HG02571 (cell line): Measurements from ENCODE around the gene SNX21.
"Not testable (repeated sequence)": the region's sequence is repeated elsewhere in the genome, so short reads cannot be mapped to it uniquely, and the experiment has no call there.

ENCODE experiments used
- ATAC-seq: cut with Tn5 transposase; IDR thresholded peaks from one replicate; pipeline ENCODE4 v1.9.1; 2021; ENCODE audit warnings: mild to moderate bottlenecking, moderate library complexity; ENCODE audit not compliant: unreplicated experiment

SNX21 gene

GRCh38 chr20:45822857-45823256 lies 10.7 kb upstream of the SNX21 start:
- ATAC-seq: no peak

- no peak for ATAC-seq
Observed at GRCh38 chr20:45823949-45824835, 9.4 kb upstream of the SNX21 start.

GRCh38 chr20:45826381-45827019 lies 7.1 kb upstream of the SNX21 start:
- ATAC-seq: no peak

- ATAC-seq: no peak
Observed at GRCh38 chr20:45827030-45827652, 6.5 kb upstream of the SNX21 start, which contains the start of gene TNNC2. TNNC2 (minus strand) TSS chr20:45827312; CDS start chr20:45827248, 64 bp downstream.

- no peak for ATAC-seq
Observed at GRCh38 chr20:45827712-45828111, 5.9 kb upstream of the SNX21 start.

- ATAC-seq: no peak
Observed at GRCh38 chr20:45828589-45828988, 5.0 kb upstream of the SNX21 start.

- ATAC-seq: not testable (repeated sequence)
Observed at GRCh38 chr20:45829673-45830106, 3.9 kb upstream of the SNX21 start.

GRCh38 chr20:45832619-45833018 lies 980 bp upstream of the SNX21 start:
- ATAC-seq: no peak

GRCh38 chr20:45833883-45834796 lies 541 bp downstream of the SNX21 start:
- no peak for ATAC-seq

GRCh38 chr20:45834797-45835161 lies 1.2 kb downstream of the SNX21 start:
- ATAC-seq: no peak

- ATAC-seq: no peak
Observed at GRCh38 chr20:45835329-45835765, 1.7 kb downstream of the SNX21 start.

- ATAC-seq: no peak
Observed at GRCh38 chr20:45835825-45836224, 2.2 kb downstream of the SNX21 start.

GRCh38 chr20:45836841-45837240 lies 3.2 kb downstream of the SNX21 start:
- ATAC-seq: no peak

GRCh38 chr20:45840700-45841198 lies 7.2 kb downstream of the SNX21 start:
- ATAC-seq: no peak

GRCh38 chr20:45841407-45842129 lies 8.0 kb downstream of the SNX21 start:
- ATAC-seq: no peak

GRCh38 chr20:45842169-45842812 lies 8.7 kb downstream of the SNX21 start:
- ATAC-seq: no peak

GRCh38 chr20:45843506-45843905 lies 9.9 kb downstream of the SNX21 start:
- ATAC-seq: no peak

GRCh38 chr20:45845452-45845851 lies 11.9 kb downstream of the SNX21 start:
- no peak for ATAC-seq

- no peak for ATAC-seq
Observed at GRCh38 chr20:45848421-45848820, 14.8 kb downstream of the SNX21 start.
